HCT116 (cell line): Measurements from ENCODE around the gene C14orf180. TPM values are rescaled to one million over a fixed set of nuclear protein-coding genes. Genes with fewer than 3 reads are reported as not detected.

ENCODE experiments used
- ATAC-seq: fragments of 200-7000 bp; cut with Tn5 transposase; 2 replicates; pipeline ENCODE4 v1.9.1; 2020; ENCODE audit warnings: mild to moderate bottlenecking, moderate library complexity
- BruUV-seq: library from RNA; stranded (reverse); fragments of 400-500 nt; replicated peaks from 2 replicates; lab custom pipeline; 2021; lab: Mats Ljungman, UMichigan
- CTCF ChIA-PET: fragments of 300-600 bp; sonication (Branson Sonifier 250); formaldehyde crosslinking; loops from one replicate; lab custom pipeline; 2021; ENCODE audit warnings: antibody characterized with exemption; lab: Charles Lee
- POLR2A ChIA-PET: fragments of 300-600, 350-600 bp; sonication (Branson Sonifier 250); formaldehyde crosslinking; loops from one replicate; lab custom pipeline; 2021; ENCODE audit warnings: antibody characterized with exemption; lab: Charles Lee
- RAD21 ChIA-PET, 2 experiments: fragments of 300-600 bp; sonication (Branson Sonifier 250); formaldehyde crosslinking; loops; one replicate each; lab custom pipeline; 2023; ENCODE audit warnings: low total read pairs in 2 of 2; ENCODE audit not compliant: uncharacterized antibody in 2 of 2, unreplicated experiment in 2 of 2, low non-redundant PET in 1 of 2; lab: Charles Lee
- DNase-seq: peaks from one replicate; pipeline ENCODE4 v3.0.0-alpha.2; 2010; ENCODE audit warnings: low read depth, low spot score
- H2AFZ ChIP-seq: fragments of 200-600 bp; shearing (Covaris generic), sonication (generic); 2 replicates; pipeline ENCODE4 v1.6.1; 2017; ENCODE audit warnings: low read depth, mixed run types, mixed read lengths, antibody characterized with exemption, low read length; ENCODE audit not compliant: poor library complexity, severe bottlenecking
- H3K27ac ChIP-seq: 2 replicates; pipeline ENCODE4 v1.5.1; 2012; ENCODE audit warnings: low read depth, low read length
- H3K27me3 ChIP-seq: fragments of 200-600 bp; sonication (generic); 2 replicates; pipeline ENCODE4 v1.6.1; 2016; ENCODE audit warnings: mixed run types, low read length, mixed read lengths; ENCODE audit not compliant: insufficient read depth
- H3K36me3 ChIP-seq, 2 experiments: fragments of 200-500 bp in 1 of 2; fragments of 200-600 bp in 1 of 2; sonication (Bioruptor generic) in 1 of 2; sonication (generic) in 1 of 2; 2 replicates each; pipeline versions ENCODE4 v1.5.1 to v1.6.1; 2014 to 2016; ENCODE audit warnings: low read length in 2 of 2, inconsistent platforms in 1 of 2, mixed read lengths in 1 of 2, mixed run types in 1 of 2; ENCODE audit not compliant: insufficient read depth in 2 of 2, control insufficient read depth in 1 of 2
- H3K4me1 ChIP-seq, 2 experiments: fragments of 200-600 bp in 1 of 2; sonication (generic) in 1 of 2; 2 replicates each; pipeline versions ENCODE4 v1.5.1 to v1.6.1; 2012 to 2017; ENCODE audit warnings: low read length in 2 of 2, inconsistent platforms in 1 of 2, mild to moderate bottlenecking in 1 of 2, mixed read lengths in 1 of 2, mixed run types in 1 of 2, moderate library complexity in 1 of 2; ENCODE audit not compliant: insufficient read depth in 2 of 2, control insufficient read depth in 1 of 2
- H3K4me2 ChIP-seq: fragments of 200-600 bp; sonication (generic); 2 replicates; pipeline ENCODE4 v1.6.1; 2017; ENCODE audit warnings: mixed run types, low read length, mixed read lengths
- H3K4me3 ChIP-seq, 2 experiments: fragments of 200-600 bp in 1 of 2; sonication (generic) in 1 of 2; replicated peaks in 1 of 2; 2 replicates each; pipeline ENCODE4 v1.5.1; 2011 to 2016; ENCODE audit warnings: low read length in 2 of 2, control low read depth in 1 of 2, low read depth in 1 of 2, mild to moderate bottlenecking in 1 of 2, mixed read lengths in 1 of 2, mixed run types in 1 of 2
- H3K79me2 ChIP-seq: fragments of 200-600 bp; sonication (generic); 2 replicates; pipeline ENCODE4 v1.6.1; 2017; ENCODE audit warnings: mild to moderate bottlenecking, mixed run types, low read length, moderate library complexity, mixed read lengths; ENCODE audit not compliant: insufficient read depth
- H3K9ac ChIP-seq: fragments of 200-600 bp; sonication (generic); 2 replicates; pipeline ENCODE4 v1.6.1; 2016; ENCODE audit warnings: low read length, mixed read lengths
- H3K9me2 ChIP-seq: fragments of 200-600 bp; sonication (generic), shearing (Covaris generic); 2 replicates; pipeline ENCODE4 v1.6.1; 2017; ENCODE audit warnings: mixed run types, mild to moderate bottlenecking, moderate library complexity; ENCODE audit not compliant: insufficient read depth
- H3K9me3 ChIP-seq, 2 experiments: fragments of 200-500 bp in 1 of 2; fragments of 200-600 bp in 1 of 2; sonication (Bioruptor generic) in 1 of 2; sonication (generic) in 1 of 2; 2 replicates each; pipeline ENCODE4 v1.6.1; 2014 to 2017; ENCODE audit warnings: low read length in 2 of 2, mixed read lengths in 2 of 2, inconsistent platforms in 1 of 2, low read depth in 1 of 2, mild to moderate bottlenecking in 1 of 2, mixed run types in 1 of 2, moderate library complexity in 1 of 2; ENCODE audit not compliant: control insufficient read depth in 1 of 2, insufficient read depth in 1 of 2
- H4K20me1 ChIP-seq: fragments of 200-600 bp; sonication (generic), shearing (Covaris generic); 2 replicates; pipeline ENCODE4 v1.6.1; 2017; ENCODE audit warnings: mixed run types, mild to moderate bottlenecking, moderate library complexity; ENCODE audit not compliant: insufficient read depth
- CBX3 ChIP-seq: IDR thresholded peaks from 2 replicates; pipeline ENCODE4 v1.6.1; 2012; ENCODE audit warnings: low read depth
- CEBPB ChIP-seq: IDR thresholded peaks from 2 replicates; pipeline ENCODE4 v1.6.1; 2012; ENCODE audit warnings: low read depth
- EGR1 ChIP-seq: IDR thresholded peaks from 2 replicates; pipeline ENCODE4 v1.6.1; 2012; ENCODE audit warnings: low read depth
- EZH2 ChIP-seq: fragments of 200-600 bp; sonication (generic); IDR thresholded peaks from 2 replicates; pipeline ENCODE4 v1.6.1; 2017; ENCODE audit warnings: antibody characterized with exemption, mixed run types
- FOSL1 ChIP-seq: IDR thresholded peaks from 2 replicates; pipeline ENCODE4 v1.6.1; 2012; ENCODE audit warnings: low read depth
- JUND ChIP-seq: IDR thresholded peaks from 2 replicates; pipeline ENCODE4 v1.6.1; 2012
- RAD21 ChIP-seq: IDR thresholded peaks from 2 replicates; pipeline ENCODE4 v1.6.1; 2012; ENCODE audit warnings: low read depth, mild to moderate bottlenecking
- REST ChIP-seq: IDR thresholded peaks from 2 replicates; pipeline ENCODE4 v1.6.1; 2012; ENCODE audit warnings: low read depth
- SRF ChIP-seq: IDR thresholded peaks from 2 replicates; pipeline ENCODE4 v1.6.1; 2012; ENCODE audit warnings: low read depth
- TCF7L2 ChIP-seq: IDR thresholded peaks from 2 replicates; pipeline ENCODE4 v1.7.0; 2011; ENCODE audit warnings: borderline replicate concordance, inconsistent platforms; ENCODE audit not compliant: insufficient read depth, insufficient read length; ENCODE audit errors: extremely low read depth
- YY1 ChIP-seq: IDR thresholded peaks from 2 replicates; pipeline ENCODE4 v1.6.1; 2011; ENCODE audit warnings: low read length, low read depth, moderate library complexity, mild to moderate bottlenecking; ENCODE audit not compliant: insufficient replicate concordance; ENCODE audit errors: extremely low read depth
- ZFX ChIP-seq: fragments of 450-650 bp; IDR thresholded peaks from 2 replicates; pipeline ENCODE4 v1.6.1; 2017
- intact Hi-C: fragments of 100-400 bp; cut with micrococcal nuclease; formaldehyde crosslinking; loops from 2 replicates; pipeline ENCODE4 v1.10.0; 2022
- total RNA-seq: library from RNA; stranded (reverse); gene quantifications from one replicate; pipeline ENCODE4 v1.2.1, GENCODE V29; 2021; ENCODE audit not compliant: unreplicated experiment
- TF ChIP-seq, protein P1 (sequence below): IDR thresholded peaks from 2 replicates; pipeline ENCODE4 v1.6.1; 2012
- TF ChIP-seq, protein P2 (sequence below): IDR thresholded peaks from 2 replicates; pipeline ENCODE4 v1.6.1; 2011; ENCODE audit warnings: mild to moderate bottlenecking, low read length, moderate library complexity; ENCODE audit not compliant: insufficient replicate concordance; ENCODE audit errors: extremely low read depth
- TF ChIP-seq, protein P3 (sequence below), 3 experiments: fragments of 200-600 bp in 1 of 3; sonication (generic) in 1 of 3; IDR thresholded peaks in 2 of 3; conservative IDR thresholded peaks in 1 of 3; 2 replicates each; pipeline ENCODE4 v1.5.1; 2012 to 2017; ENCODE audit warnings: low read depth in 2 of 3, low read length in 2 of 3, antibody characterized with exemption in 1 of 3, borderline replicate concordance in 1 of 3, control low read depth in 1 of 3, mild to moderate bottlenecking in 1 of 3, mixed read lengths in 1 of 3, mixed run types in 1 of 3, moderate library complexity in 1 of 3; ENCODE audit not compliant: insufficient read depth in 1 of 3

Gene C14orf180
- total RNA-seq, 1 experiment from 2014 or later: not detected

GRCh38 chr14:104559028-104559803 lies 20.3 kb upstream of the C14orf180 start (continued):
- TF ChIP-seq TCF7L2 (no peak), RAD21 (no peak), FOSL1 (no peak), ZFX (no peak), EZH2 (no peak)

DNA sequence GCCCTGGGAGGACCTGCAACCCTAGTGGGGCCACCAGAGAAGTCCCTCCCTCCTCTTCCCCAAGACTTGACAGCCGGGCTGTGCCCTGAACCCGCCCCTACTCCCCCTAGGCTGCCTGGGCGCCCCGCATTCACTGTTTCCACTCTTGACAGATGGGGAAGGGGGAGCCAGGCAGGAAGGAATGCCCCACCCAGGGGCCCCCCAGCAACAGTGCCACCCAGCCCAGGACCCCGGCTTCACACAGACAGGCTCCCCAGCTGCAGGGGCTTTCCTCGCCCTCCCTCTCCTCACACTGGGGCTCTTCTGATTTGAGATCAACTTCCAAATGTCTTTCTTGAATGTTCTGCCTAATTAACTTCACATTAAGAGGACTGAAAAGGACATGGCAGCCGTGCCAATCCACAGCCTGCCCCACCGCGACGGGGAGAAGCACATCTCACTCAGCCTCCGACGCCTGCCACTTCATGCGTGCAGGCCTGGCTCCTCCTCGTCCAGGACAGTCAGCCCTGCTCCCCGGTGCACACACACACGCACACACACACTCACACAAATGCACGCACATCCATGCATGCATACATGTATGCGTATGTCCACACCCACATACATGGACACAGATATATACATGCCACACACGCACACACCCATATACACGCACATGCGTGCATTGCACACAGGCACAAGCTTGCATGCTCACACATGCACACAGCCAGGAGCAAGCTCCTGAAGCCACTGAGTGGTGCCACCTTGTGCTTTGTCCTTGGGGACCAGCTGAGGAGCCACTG lies 19.6 kb upstream of the C14orf180 start:
- Histone ChIP-seq H3K79me2 (no peaks in the 10 kb centered on the region), H3K27me3 (peaks cover 6% of the 10 kb centered on the region; the same call in 1 of the 2 replicates), H3K36me3 (no peaks in the 10 kb centered on the region), H3K4me3 (no peak overlapping the region), H3K9me2 (no peaks in the 10 kb centered on the region), H3K27ac (no peak overlapping the region), H4K20me1 (no peaks in the 10 kb centered on the region), H2AFZ (no peak overlapping the region), H3K9me3 (no peaks in the 10 kb centered on the region), H3K4me2 (no peak overlapping the region), H3K9ac (no peak overlapping the region), H3K4me1 (peaks cover 0 to 9% of the 10 kb centered on the region in 2 experiments; a peak in 1 of 4 replicates)
- ATAC-seq (no peak), DNase-seq (no peak)
- no TSS peak for BruUV-seq
- ChIA-PET CTCF (no interaction called here), RAD21 (no interaction called here), POLR2A (no interaction called here)
- intact Hi-C loops: no loop called here
- TF ChIP-seq CEBPB: no peak
- TF ChIP-seq, protein P1, sequence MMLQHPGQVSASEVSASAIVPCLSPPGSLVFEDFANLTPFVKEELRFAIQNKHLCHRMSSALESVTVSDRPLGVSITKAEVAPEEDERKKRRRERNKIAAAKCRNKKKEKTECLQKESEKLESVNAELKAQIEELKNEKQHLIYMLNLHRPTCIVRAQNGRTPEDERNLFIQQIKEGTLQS: no peak
- no peak for TF ChIP-seq FOSL1
- no peak for TF ChIP-seq YY1
- TF ChIP-seq, protein P2, sequence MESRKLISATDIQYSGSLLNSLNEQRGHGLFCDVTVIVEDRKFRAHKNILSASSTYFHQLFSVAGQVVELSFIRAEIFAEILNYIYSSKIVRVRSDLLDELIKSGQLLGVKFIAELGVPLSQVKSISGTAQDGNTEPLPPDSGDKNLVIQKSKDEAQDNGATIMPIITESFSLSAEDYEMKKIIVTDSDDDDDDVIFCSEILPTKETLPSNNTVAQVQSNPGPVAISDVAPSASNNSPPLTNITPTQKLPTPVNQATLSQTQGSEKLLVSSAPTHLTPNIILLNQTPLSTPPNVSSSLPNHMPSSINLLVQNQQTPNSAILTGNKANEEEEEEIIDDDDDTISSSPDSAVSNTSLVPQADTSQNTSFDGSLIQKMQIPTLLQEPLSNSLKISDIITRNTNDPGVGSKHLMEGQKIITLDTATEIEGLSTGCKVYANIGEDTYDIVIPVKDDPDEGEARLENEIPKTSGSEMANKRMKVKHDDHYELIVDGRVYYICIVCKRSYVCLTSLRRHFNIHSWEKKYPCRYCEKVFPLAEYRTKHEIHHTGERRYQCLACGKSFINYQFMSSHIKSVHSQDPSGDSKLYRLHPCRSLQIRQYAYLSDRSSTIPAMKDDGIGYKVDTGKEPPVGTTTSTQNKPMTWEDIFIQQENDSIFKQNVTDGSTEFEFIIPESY: no peak
- no peak for TF ChIP-seq TCF7L2
- TF ChIP-seq JUND: no peak
- no peak for TF ChIP-seq REST
- TF ChIP-seq ZFX: no peak
- TF ChIP-seq SRF: no peak
- TF ChIP-seq CBX3: no peak
- TF ChIP-seq, protein P3, sequence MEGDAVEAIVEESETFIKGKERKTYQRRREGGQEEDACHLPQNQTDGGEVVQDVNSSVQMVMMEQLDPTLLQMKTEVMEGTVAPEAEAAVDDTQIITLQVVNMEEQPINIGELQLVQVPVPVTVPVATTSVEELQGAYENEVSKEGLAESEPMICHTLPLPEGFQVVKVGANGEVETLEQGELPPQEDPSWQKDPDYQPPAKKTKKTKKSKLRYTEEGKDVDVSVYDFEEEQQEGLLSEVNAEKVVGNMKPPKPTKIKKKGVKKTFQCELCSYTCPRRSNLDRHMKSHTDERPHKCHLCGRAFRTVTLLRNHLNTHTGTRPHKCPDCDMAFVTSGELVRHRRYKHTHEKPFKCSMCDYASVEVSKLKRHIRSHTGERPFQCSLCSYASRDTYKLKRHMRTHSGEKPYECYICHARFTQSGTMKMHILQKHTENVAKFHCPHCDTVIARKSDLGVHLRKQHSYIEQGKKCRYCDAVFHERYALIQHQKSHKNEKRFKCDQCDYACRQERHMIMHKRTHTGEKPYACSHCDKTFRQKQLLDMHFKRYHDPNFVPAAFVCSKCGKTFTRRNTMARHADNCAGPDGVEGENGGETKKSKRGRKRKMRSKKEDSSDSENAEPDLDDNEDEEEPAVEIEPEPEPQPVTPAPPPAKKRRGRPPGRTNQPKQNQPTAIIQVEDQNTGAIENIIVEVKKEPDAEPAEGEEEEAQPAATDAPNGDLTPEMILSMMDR (IDR thresholded peaks at IDR 0.05 in 2 of 3, conservative IDR thresholded peaks at IDR 0.05 in 1 of 3; ENCODE audit: borderline replicate concordance in 1 of 3, insufficient read depth in 1 of 3, low read depth in 2 of 3, low read length in 2 of 3): no peak
- TF ChIP-seq EGR1: no peak
